ENCODE data around the gene TIMP3. TPM values are rescaled to one million over a fixed set of nuclear protein-coding genes. Genes with fewer than 3 reads are reported as not detected.

TIMP3 gene
- total RNA-seq, 1 experiment from 2014 or later: 0.14 TPM

DNA sequence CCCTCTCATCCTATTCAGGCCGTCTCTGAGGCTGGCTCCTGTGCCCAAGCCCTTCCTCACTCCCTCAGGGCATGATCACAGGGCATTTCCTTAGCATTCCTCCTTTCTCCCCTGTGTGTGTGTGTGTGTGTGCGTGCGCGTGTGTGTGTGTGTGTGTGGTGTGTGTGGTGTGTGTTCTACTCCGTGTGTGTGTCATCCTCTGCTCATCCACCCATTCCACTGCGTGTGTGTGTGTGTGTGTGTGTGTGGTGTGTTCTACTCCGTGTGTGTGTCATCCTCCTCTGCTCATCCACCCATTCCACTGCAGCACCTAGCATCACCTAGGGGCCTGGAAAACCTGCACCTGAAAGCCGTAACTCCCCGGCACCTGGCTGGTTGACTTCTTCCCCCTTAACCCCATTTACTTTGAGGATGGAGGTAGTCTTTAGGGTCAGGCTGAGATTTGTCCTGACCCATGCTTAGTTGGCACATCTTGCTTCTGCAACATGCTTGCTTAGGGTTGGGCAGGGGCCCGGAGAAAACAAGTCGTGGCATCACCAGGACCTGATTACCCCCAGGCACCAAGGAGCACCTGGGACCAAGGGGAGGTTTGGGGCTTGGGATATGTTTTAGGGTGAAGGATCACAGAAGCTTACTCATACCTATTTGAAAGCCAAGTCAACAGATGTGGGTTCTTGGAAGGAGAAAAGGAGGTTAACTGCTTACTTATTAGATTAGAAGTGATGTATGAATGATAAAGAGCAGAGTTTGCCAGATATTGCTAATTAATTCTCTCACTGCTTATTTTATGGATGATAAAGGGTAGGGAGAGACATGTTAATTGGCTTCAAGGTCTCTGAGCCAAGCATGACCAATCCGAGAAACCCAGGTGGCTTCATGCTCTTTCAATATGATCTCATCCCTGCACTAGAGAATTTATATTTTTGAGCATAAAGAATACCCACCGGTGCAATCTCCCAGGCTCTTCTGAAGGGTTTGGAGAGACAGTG is 18.9 kb downstream of the TIMP3 start:
- no peak for DNase-seq (ENCODE audit: low read depth)
- in situ Hi-C loops (cut with HindIII; ENCODE audit: low pct_unique_long_range_greater_than_20kb, low sequenced_read_pairs): no loop called here

DNA sequence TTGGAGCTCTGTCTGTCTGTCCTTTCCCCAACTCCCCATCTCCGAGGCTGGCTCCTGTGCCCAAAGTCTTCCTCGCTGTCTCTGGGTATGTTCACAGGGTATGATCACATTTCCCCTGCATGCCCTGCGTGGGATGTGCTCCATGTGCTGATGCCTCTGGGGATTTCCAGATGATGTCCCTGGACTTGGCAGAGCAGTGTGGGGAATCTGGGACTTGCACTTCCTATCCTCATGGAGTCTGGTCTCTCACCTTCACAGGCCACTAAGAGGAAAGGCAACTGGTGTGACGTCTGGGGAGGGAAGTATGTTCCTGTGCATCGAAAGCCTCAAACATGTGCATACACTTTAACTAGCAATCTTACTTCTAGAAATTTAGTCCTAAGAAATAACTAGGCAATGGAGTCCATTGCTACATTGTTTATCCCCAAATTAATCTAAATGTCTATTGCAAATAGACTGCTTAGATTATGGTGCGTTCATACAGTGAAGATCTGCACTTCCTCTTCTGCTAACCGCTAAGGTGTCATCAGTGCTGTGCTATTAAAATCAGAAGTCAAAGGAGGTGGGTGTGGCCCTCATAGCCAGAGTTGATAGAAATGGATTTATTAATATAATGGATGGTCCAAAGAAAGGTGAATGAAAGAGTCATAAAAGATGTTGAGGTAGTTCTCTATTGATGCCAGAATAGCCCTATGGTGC is 20.8 kb downstream of the TIMP3 start:
- in situ Hi-C loops (cut with HindIII; ENCODE audit: low pct_unique_long_range_greater_than_20kb, low sequenced_read_pairs): no loop called here
- no peak for DNase-seq (ENCODE audit: low read depth)

- in situ Hi-C loops (cut with HindIII; ENCODE audit: low pct_unique_long_range_greater_than_20kb, low sequenced_read_pairs): no loop called here
- DNase-seq (ENCODE audit: low read depth): peak; percentile 19
Observed at GRCh38 chr22:32823024-32823730, 21.7 kb downstream of the TIMP3 start.

- DNase-seq (ENCODE audit: low read depth): no peak
- in situ Hi-C loops (cut with HindIII; ENCODE audit: low pct_unique_long_range_greater_than_20kb, low sequenced_read_pairs): no loop called here
Observed at GRCh38 chr22:32824531-32825312, 23.2 kb downstream of the TIMP3 start.

DNA sequence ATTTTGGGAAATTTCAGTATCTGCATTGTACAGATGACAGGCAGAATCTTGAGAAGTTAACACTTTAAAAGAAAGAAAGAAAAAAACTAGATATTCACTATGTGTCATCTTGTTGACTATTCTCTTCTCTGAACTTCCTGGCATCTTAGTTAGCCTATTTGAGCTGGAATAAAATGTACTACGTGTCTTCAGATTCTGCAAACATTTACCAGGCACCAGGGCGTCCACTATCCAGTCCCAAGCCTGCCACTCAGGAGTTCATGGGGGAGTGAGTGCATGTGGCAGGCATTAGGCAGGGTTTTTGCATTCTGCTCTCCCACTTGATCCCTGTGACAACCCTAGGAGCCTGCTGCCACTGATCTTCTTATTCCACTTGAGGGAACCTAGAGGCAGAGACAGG is 25.0 kb downstream of the TIMP3 start:
- in situ Hi-C loops (cut with HindIII; ENCODE audit: low pct_unique_long_range_greater_than_20kb, low sequenced_read_pairs): no loop called here
- no peak for DNase-seq (ENCODE audit: low read depth)

DNA sequence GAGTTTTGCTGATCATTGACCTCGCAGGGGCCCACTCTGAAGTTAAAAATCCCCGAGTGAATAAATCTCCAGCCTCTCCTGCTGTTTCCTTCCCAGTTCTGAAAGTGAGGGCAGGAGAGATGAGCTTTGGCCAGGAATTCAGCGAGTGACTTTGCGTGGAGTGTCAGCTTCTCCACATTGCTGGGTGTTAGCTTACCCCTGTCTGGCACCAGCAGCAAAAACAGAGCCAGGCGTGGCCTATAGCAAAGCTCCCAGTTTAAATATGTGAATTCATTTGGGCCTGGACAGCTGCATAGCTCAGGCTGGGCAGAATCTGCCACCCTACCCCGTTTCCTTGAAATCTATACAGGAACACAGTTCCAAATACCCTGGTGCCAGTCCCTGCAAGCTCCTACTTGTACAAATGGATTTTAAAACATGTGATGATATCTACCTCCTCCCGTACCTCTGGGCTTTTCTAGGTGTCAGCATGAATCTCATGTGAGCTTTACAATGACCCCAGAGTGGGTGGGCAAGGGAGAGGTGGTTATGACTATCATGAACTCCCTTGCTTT is 25.6 kb downstream of the TIMP3 start:
- no peak for DNase-seq (ENCODE audit: low read depth)
- in situ Hi-C loops (cut with HindIII; ENCODE audit: low pct_unique_long_range_greater_than_20kb, low sequenced_read_pairs): no loop called here

DNA sequence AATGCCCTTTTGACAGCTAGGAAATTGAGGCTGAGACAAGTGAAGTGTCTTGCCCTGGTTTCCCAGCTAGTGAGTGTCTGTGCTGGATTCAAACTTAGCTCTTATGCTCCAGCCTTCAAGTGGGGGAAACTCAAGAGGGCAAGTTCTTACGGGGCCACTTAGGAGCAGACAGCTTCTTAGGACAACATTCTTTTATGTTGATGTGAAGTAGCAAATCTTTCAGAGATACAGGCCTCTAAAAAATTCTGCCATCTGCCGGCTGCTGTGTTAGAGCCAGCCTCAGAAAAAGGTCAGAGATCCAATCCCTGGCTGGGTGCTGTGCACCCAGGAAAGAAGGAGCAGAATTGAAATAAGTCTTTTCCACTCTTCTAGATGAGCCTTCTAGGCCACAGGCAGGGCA is 26.6 kb downstream of the TIMP3 start:
- in situ Hi-C loops (cut with HindIII; ENCODE audit: low pct_unique_long_range_greater_than_20kb, low sequenced_read_pairs): no loop called here
- DNase-seq (ENCODE audit: low read depth): no peak

DNA sequence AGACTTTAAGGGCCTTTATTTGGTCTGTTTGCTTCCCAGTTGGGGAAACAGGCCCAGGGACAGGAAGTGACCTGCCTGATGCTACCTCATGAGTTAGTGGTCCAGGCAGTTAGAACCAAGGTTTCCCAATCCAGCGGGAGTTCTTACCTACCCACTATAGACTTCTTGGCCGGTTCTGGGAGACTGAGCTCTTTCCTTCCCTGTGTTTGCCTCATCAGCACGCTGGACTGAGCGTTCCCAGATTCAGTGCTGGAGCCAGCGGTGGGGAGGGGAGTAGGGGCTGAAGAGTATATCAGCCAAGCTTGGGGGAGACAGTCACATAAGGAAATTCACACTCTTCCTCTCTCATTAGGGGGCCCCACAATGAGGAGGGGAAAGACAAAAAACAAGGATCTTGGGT is 27.1 kb downstream of the TIMP3 start:
- in situ Hi-C loops (cut with HindIII; ENCODE audit: low pct_unique_long_range_greater_than_20kb, low sequenced_read_pairs): no loop called here

GRCh38 chr22:32829451-32829851 is 27.9 kb downstream of the TIMP3 start:
- no peak for DNase-seq (ENCODE audit: low read depth)
- in situ Hi-C loops (cut with HindIII; ENCODE audit: low pct_unique_long_range_greater_than_20kb, low sequenced_read_pairs): no loop called here

More for the DNA sequence above, 27.1 kb downstream of the TIMP3 start:
- no peak for DNase-seq (ENCODE audit: low read depth)

DNA sequence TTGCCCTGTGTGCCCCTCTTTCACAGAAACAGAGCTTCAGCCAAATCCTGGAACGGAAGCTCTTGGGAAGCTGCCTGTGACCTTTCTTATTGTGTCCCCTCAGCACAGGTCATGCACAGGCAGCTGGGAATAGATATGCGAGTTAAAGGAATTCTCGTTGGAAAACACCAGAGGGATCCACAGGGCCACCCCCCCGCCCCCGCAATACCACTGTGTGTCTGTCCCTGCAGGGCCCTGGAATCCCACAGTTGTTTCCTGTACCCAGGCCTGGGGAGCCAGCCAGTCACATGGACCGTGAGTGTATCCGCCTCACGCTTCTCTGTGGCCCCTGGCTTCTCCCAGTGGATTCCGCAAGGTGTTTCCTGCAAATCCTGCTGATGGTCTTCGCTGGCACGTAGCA is 29.0 kb downstream of the TIMP3 start:
- in situ Hi-C loops (cut with HindIII; ENCODE audit: low pct_unique_long_range_greater_than_20kb, low sequenced_read_pairs): no loop called here
- no peak for DNase-seq (ENCODE audit: low read depth)

DNA sequence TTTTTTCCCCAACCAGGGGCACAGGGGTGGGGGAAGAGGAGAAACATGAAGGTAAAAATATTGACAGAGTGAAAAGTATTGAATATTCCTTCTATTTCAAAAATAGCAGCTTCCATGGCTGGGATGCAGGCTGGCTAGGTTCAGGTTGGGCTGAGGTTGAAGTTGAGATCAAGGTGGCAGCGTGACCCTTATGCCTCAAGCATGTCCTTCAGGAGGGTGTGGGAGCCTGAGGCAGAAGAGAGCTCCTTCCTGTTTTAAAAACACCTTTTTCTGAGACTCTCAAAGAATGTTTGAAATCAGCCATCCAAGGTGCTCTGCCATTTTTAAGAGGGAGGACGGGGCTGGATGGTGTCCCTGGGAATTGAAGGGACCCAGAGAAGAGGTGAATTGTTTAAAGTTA is 29.5 kb downstream of the TIMP3 start:
- in situ Hi-C loops (cut with HindIII; ENCODE audit: low pct_unique_long_range_greater_than_20kb, low sequenced_read_pairs): no loop called here
- DNase-seq (ENCODE audit: low read depth): no peak

DNA sequence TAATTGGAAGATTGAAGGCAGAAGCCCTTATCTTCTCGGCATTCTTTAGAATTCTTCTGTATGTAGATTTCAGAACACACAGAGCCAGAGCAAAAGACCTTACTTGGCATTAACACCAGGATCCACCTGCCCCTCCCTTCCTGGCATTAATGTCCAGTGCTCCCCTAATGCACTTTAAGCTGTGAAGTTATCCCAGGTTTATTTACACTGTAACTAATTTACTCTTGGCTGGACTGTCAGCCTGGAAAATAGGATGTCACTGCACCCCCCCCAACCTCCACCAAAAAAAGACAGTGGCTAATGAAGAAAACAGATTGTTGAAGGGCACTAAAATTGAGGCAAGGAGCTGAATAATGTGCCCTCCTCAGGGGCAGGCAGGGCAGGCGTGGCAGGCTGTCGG is 30.1 kb downstream of the TIMP3 start:
- in situ Hi-C loops (cut with HindIII; ENCODE audit: low pct_unique_long_range_greater_than_20kb, low sequenced_read_pairs): no loop called here
- DNase-seq (ENCODE audit: low read depth): no peak

DNA sequence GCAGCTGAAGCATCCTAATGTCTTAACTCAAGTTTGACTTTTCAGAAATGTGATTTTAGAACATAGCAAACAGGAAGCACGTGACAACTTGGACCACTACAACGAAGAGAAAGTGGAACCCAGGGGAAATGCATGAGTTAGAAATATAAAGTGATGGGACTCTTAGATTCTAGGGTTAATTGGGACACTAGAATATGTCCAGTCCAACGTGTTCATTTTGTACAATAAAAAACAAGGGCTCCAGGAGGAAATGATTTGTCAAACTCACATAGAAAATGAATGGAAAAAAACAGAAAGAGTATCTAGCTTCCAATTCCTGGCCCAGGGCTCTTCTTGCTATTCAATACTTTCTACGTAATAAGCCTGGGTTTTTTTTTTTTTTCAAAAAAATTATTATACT is 30.7 kb downstream of the TIMP3 start:
- no peak for DNase-seq (ENCODE audit: low read depth)
- in situ Hi-C loops (cut with HindIII; ENCODE audit: low pct_unique_long_range_greater_than_20kb, low sequenced_read_pairs): no loop called here

- in situ Hi-C loops (cut with HindIII; ENCODE audit: low pct_unique_long_range_greater_than_20kb, low sequenced_read_pairs): no loop called here
- DNase-seq (ENCODE audit: low read depth): peak; percentile 16
Observed at GRCh38 chr22:32836280-32837123, 35.0 kb downstream of the TIMP3 start.

GRCh38 chr22:32837142-32837541 is 35.6 kb downstream of the TIMP3 start:
- in situ Hi-C loops (cut with HindIII; ENCODE audit: low pct_unique_long_range_greater_than_20kb, low sequenced_read_pairs): no loop called here
- no peak for DNase-seq (ENCODE audit: low read depth)

- in situ Hi-C loops (cut with HindIII; ENCODE audit: low pct_unique_long_range_greater_than_20kb, low sequenced_read_pairs): no loop called here
- DNase-seq (ENCODE audit: low read depth): no peak
Observed at GRCh38 chr22:32837803-32838202, 36.3 kb downstream of the TIMP3 start.
